Measurements from ENCODE around the gene CBL. TPM values are rescaled to one million over a fixed set of nuclear protein-coding genes. Genes with fewer than 3 reads are reported as not detected.

CBL gene
- total RNA-seq, 1 donor = 11.4 TPM

GRCh38 chr11:119342362-119343130 lies 136.4 kb downstream of the CBL start:
- TF ChIP-seq CTCF (IDR thresholded peaks at IDR 0.05; ENCODE audit: insufficient read depth, low read length) = no peak
- DNase-seq (ENCODE audit: low read depth) = no peak
- no peak overlapping the region for H3K4me3 ChIP-seq (ENCODE audit: low read depth, low read length)

GRCh38 chr11:119343726-119344125 lies 137.6 kb downstream of the CBL start:
- TF ChIP-seq CTCF (IDR thresholded peaks at IDR 0.05; ENCODE audit: insufficient read depth, low read length) = no peak
- H3K4me3 ChIP-seq (ENCODE audit: low read depth, low read length) = no peak overlapping the region
- DNase-seq (ENCODE audit: low read depth) = no peak

GRCh38 chr11:119344291-119345010 lies 138.3 kb downstream of the CBL start:
- TF ChIP-seq CTCF (IDR thresholded peaks at IDR 0.05; ENCODE audit: insufficient read depth, low read length) = no peak
- peak; percentile 39 for DNase-seq (ENCODE audit: low read depth)
- H3K4me3 ChIP-seq (ENCODE audit: low read depth, low read length) = no peak overlapping the region

GRCh38 chr11:119345685-119346084 lies 139.5 kb downstream of the CBL start:
- no peak for TF ChIP-seq CTCF (IDR thresholded peaks at IDR 0.05; ENCODE audit: insufficient read depth, low read length)
- no peak for DNase-seq (ENCODE audit: low read depth)
- no peak overlapping the region for H3K4me3 ChIP-seq (ENCODE audit: low read depth, low read length)

GRCh38 chr11:119346605-119347004 lies 140.5 kb downstream of the CBL start, which contains the start of gene MFRP:
TSS of gene MFRP (minus strand) at chr11:119346705. CDS start at chr11:119346513, 192 bp downstream.
- DNase-seq (ENCODE audit: low read depth) = no peak
- no peak for TF ChIP-seq CTCF (IDR thresholded peaks at IDR 0.05; ENCODE audit: insufficient read depth, low read length)
- no peak within 1 kb of the TSS for H3K4me3 ChIP-seq (ENCODE audit: low read depth, low read length)

- no peak for TF ChIP-seq CTCF (IDR thresholded peaks at IDR 0.05; ENCODE audit: insufficient read depth, low read length)
- DNase-seq (ENCODE audit: low read depth) = peak; percentile 89
- no peak overlapping the region for H3K4me3 ChIP-seq (ENCODE audit: low read depth, low read length)
Measured at GRCh38 chr11:119347242-119347641, 141.1 kb downstream of the CBL start.

Data from fibroblast of the aortic adventitia (primary cell).